ENCODE results near the gene OR10H4. TPM values are rescaled to one million over a fixed set of nuclear protein-coding genes. Genes with fewer than 3 reads are reported as not detected.
"Not testable (repeated sequence)": the region's sequence is repeated elsewhere in the genome, so short reads cannot be mapped to it uniquely, and the experiment has no call there.

The OR10H4 gene
- total and polyA plus RNA-seq, 5 donors: not detected

- H3K9me3 ChIP-seq (ENCODE audit: control insufficient read depth, low read length): peaks cover 4% of the 10 kb centered on the region
- DNase-seq (no peak), ATAC-seq (no peak)
- no peaks in the 10 kb centered on the region for H3K27me3 ChIP-seq (ENCODE audit: control insufficient read depth, insufficient read depth)
- H3K4me1 ChIP-seq (ENCODE audit: control insufficient read depth, insufficient read depth, low read length): no peaks in the 10 kb centered on the region
- no peak overlapping the region for H3K27ac ChIP-seq (ENCODE audit: low read length)
- intact Hi-C loops (cut with DNase I): no loop called here
- 61% methylated on average over 4 of the region's 4 CpGs for WGBS
- no peak overlapping the region for H3K4me3 ChIP-seq (ENCODE audit: low read length)
Observed at GRCh38 chr19:15944401-15944800, 4.4 kb upstream of the OR10H4 start.

GRCh38 chr19:15945301-15945700, 3.5 kb upstream of the OR10H4 start:
- H3K4me1 ChIP-seq (ENCODE audit: control insufficient read depth, insufficient read depth, low read length): no peaks in the 10 kb centered on the region
- 40% methylated on average over 4 of the region's 4 CpGs for WGBS

GRCh38 chr19:15954820-15955219, 6.0 kb downstream of the OR10H4 start:
- 83% methylated on average over 6 of the region's 6 CpGs for WGBS
- Histone ChIP-seq H3K27me3 (ENCODE audit: control insufficient read depth, insufficient read depth) (peaks cover 3% of the 10 kb centered on the region), H3K27ac (ENCODE audit: low read length) (no peak overlapping the region), H3K9me3 (ENCODE audit: control insufficient read depth, low read length) (no peaks in the 10 kb centered on the region), H3K4me1 (ENCODE audit: control insufficient read depth, insufficient read depth, low read length) (no peaks in the 10 kb centered on the region), H3K4me3 (ENCODE audit: low read length) (no peak overlapping the region)
- ATAC-seq (no peak), DNase-seq (no peak)
- intact Hi-C loops (cut with DNase I): no loop called here

More at GRCh38 chr19:15945301-15945700, 3.5 kb upstream of the OR10H4 start:
- ATAC-seq (no peak), DNase-seq (no peak)
- no peak overlapping the region for H3K27ac ChIP-seq (ENCODE audit: low read length)
- H3K4me3 ChIP-seq (ENCODE audit: low read length): no peak overlapping the region
- intact Hi-C loops (cut with DNase I): no loop called here
- peaks cover 4% of the 10 kb centered on the region for H3K9me3 ChIP-seq (ENCODE audit: control insufficient read depth, low read length)
- H3K27me3 ChIP-seq (ENCODE audit: control insufficient read depth, insufficient read depth): no peaks in the 10 kb centered on the region

GRCh38 chr19:15962319-15962718, 13.5 kb downstream of the OR10H4 start:
- Histone ChIP-seq H3K4me3 (ENCODE audit: low read length) (no peak overlapping the region), H3K4me1 (ENCODE audit: control insufficient read depth, insufficient read depth, low read length) (no peaks in the 10 kb centered on the region), H3K27ac (ENCODE audit: low read length) (no peak overlapping the region), H3K9me3 (ENCODE audit: control insufficient read depth, low read length) (peaks cover 6% of the 10 kb centered on the region), H3K27me3 (ENCODE audit: control insufficient read depth, insufficient read depth) (no peaks in the 10 kb centered on the region)
- WGBS: 67% methylated on average over 6 of the region's 6 CpGs
- no peak for ATAC-seq
- no peak for DNase-seq
- intact Hi-C loops (cut with DNase I): no loop called here

- no peak overlapping the region for H3K27ac ChIP-seq (ENCODE audit: low read length)
- WGBS: 74% methylated on average over 2 of the region's 2 CpGs
- no peak for DNase-seq
- H3K4me1 ChIP-seq (ENCODE audit: control insufficient read depth, insufficient read depth, low read length): no peaks in the 10 kb centered on the region
- intact Hi-C loops (cut with DNase I): no loop called here
- ATAC-seq: no peak
- no peaks in the 10 kb centered on the region for H3K27me3 ChIP-seq (ENCODE audit: control insufficient read depth, insufficient read depth)
- no peak overlapping the region for H3K4me3 ChIP-seq (ENCODE audit: low read length)
- H3K9me3 ChIP-seq (ENCODE audit: control insufficient read depth, low read length): peaks cover 6% of the 10 kb centered on the region
Observed at GRCh38 chr19:15964231-15964630, 15.4 kb downstream of the OR10H4 start.

- intact Hi-C loops (cut with DNase I): no loop called here
- no peaks in the 10 kb centered on the region for H3K4me1 ChIP-seq (ENCODE audit: control insufficient read depth, insufficient read depth, low read length)
- no peaks in the 10 kb centered on the region for H3K27me3 ChIP-seq (ENCODE audit: control insufficient read depth, insufficient read depth)
- 47% methylated on average over 5 of the region's 5 CpGs for WGBS
- ATAC-seq (no peak), DNase-seq (no peak)
- H3K9me3 ChIP-seq (ENCODE audit: control insufficient read depth, low read length): no peaks in the 10 kb centered on the region
- no peak overlapping the region for H3K27ac ChIP-seq (ENCODE audit: low read length)
- H3K4me3 ChIP-seq (ENCODE audit: low read length): no peak overlapping the region
Observed at GRCh38 chr19:15971224-15971780, 22.5 kb downstream of the OR10H4 start.

- intact Hi-C loops (cut with DNase I); DNase-seq; ATAC-seq; H3K27ac ChIP-seq (ENCODE audit: low read length); H3K27me3 ChIP-seq (ENCODE audit: control insufficient read depth, insufficient read depth); H3K4me3 ChIP-seq (ENCODE audit: low read length); H3K4me1 ChIP-seq (ENCODE audit: control insufficient read depth, insufficient read depth, low read length); H3K9me3 ChIP-seq (ENCODE audit: control insufficient read depth, low read length): not testable (repeated sequence)
Observed at GRCh38 chr19:15972043-15972442, 23.2 kb downstream of the OR10H4 start.

- intact Hi-C loops (cut with DNase I): no loop called here
- Histone ChIP-seq H3K4me1 (ENCODE audit: control insufficient read depth, insufficient read depth, low read length) (no peaks in the 10 kb centered on the region), H3K27me3 (ENCODE audit: control insufficient read depth, insufficient read depth) (no peaks in the 10 kb centered on the region), H3K4me3 (ENCODE audit: low read length) (no peak overlapping the region), H3K9me3 (ENCODE audit: control insufficient read depth, low read length) (no peaks in the 10 kb centered on the region), H3K27ac (ENCODE audit: low read length) (no peak overlapping the region)
- no peak for ATAC-seq
- DNase-seq: no peak
- 46% methylated on average over 5 of the region's 5 CpGs for WGBS
Observed at GRCh38 chr19:15974856-15975255, 26.0 kb downstream of the OR10H4 start.

GRCh38 chr19:15976836-15977689, 28.3 kb downstream of the OR10H4 start:
- intact Hi-C loops (cut with DNase I): no loop called here
- ATAC-seq: no peak

GRCh38 chr19:15977690-15978089, 28.9 kb downstream of the OR10H4 start:
- Histone ChIP-seq H3K27ac (ENCODE audit: low read length) (no peak overlapping the region), H3K27me3 (ENCODE audit: control insufficient read depth, insufficient read depth) (no peaks in the 10 kb centered on the region), H3K4me3 (ENCODE audit: low read length) (no peak overlapping the region), H3K9me3 (ENCODE audit: control insufficient read depth, low read length) (peaks cover 4% of the 10 kb centered on the region), H3K4me1 (ENCODE audit: control insufficient read depth, insufficient read depth, low read length) (no peaks in the 10 kb centered on the region)
- ATAC-seq (no peak), DNase-seq (no peak)
- intact Hi-C loops (cut with DNase I): no loop called here
- WGBS: 68% methylated on average over 7 of the region's 7 CpGs

More at GRCh38 chr19:15976836-15977689, 28.3 kb downstream of the OR10H4 start:
- Histone ChIP-seq H3K9me3 (ENCODE audit: control insufficient read depth, low read length) (peaks cover 4% of the 10 kb centered on the region), H3K27me3 (ENCODE audit: control insufficient read depth, insufficient read depth) (no peaks in the 10 kb centered on the region), H3K4me3 (ENCODE audit: low read length) (no peak overlapping the region), H3K4me1 (ENCODE audit: control insufficient read depth, insufficient read depth, low read length) (no peaks in the 10 kb centered on the region), H3K27ac (ENCODE audit: low read length) (no peak overlapping the region)
- no peak for DNase-seq
- 58% methylated on average over 10 of the region's 10 CpGs for WGBS

GRCh38 chr19:15979293-15979692, 30.5 kb downstream of the OR10H4 start:
- Histone ChIP-seq H3K4me1 (ENCODE audit: control insufficient read depth, insufficient read depth, low read length) (no peaks in the 10 kb centered on the region), H3K27ac (ENCODE audit: low read length) (no peak overlapping the region), H3K9me3 (ENCODE audit: control insufficient read depth, low read length) (peaks cover 4% of the 10 kb centered on the region), H3K4me3 (ENCODE audit: low read length) (no peak overlapping the region), H3K27me3 (ENCODE audit: control insufficient read depth, insufficient read depth) (no peaks in the 10 kb centered on the region)
- intact Hi-C loops (cut with DNase I): no loop called here
- no peak for DNase-seq
- 86% methylated on average over 4 of the region's 4 CpGs for WGBS
- no peak for ATAC-seq
